ENCODE measurements around the gene C11orf97.
A peak's percentile ranks its signal among the peaks of the same experiment; 100 is the strongest.
"Not testable (repeated sequence)": the region's sequence is repeated elsewhere in the genome, so short reads cannot be mapped to it uniquely, and the experiment has no call there.

Gene C11orf97

DNA sequence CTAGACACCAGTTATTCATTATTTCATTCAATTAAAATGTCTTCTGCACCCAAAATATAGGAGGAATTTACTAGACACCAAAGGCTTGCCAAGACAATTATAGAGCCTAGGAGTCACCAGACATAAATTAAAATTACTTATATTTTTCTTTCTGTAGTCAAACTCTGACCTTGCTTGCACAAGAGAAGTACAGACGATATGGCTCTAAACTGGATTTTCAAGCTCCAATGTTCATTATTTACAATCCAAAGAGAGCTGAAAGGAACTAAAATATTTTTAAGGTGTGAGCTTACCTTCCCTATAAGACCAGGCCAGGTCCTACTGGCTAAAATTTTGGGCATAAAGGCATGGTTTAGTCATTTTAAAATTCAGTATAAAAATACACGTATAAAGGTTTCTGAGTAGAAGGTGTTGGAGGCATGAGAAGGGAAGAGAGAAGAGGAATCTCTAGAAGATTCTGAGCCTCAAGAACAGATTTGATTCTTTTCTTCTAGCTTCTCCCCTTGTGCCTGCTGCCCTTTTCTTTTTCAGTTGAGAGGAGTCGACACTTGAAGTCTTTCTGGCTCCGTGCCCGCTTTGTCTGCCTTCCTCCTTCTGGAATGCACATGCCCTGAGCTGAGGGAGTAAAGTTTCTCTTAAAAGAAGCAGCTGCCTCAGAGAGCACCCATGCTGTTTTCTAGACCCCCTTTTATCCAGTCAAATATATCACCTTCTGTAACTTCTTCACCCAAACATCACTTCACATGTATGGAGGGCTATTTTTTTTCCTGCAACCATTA is 13.5 kb downstream of the C11orf97 start:
- DNase-seq (ENCODE audit: low read depth): no peak

- DNase-seq (ENCODE audit: low read depth): no peak
Measured at GRCh38 chr11:94526645-94527438, 14.6 kb downstream of the C11orf97 start.

DNA sequence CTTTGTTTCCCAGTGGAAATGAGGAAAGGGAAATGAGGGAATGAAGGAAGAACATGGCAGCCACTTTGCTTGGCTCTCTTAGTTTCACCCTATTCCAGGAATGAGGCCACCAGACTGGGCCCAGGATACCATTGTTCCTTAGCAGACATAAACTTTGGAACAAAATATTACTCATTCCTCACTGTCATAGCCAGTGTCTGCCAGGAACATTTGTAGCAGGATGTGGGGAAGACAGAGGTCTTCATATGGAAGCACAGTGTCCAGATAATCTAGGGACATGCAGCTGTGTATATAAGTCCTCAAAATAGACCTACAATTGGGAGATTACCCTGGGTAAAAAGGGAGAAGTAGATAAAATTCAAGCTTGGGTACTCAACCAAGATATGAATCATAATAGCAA is 16.3 kb downstream of the C11orf97 start:
- DNase-seq (ENCODE audit: low read depth): no peak

- DNase-seq (ENCODE audit: low read depth): no peak
Measured at GRCh38 chr11:94532211-94532610, 19.9 kb downstream of the C11orf97 start.

- DNase-seq (ENCODE audit: low read depth): no peak
Measured at GRCh38 chr11:94533206-94533605, 20.9 kb downstream of the C11orf97 start.

DNA sequence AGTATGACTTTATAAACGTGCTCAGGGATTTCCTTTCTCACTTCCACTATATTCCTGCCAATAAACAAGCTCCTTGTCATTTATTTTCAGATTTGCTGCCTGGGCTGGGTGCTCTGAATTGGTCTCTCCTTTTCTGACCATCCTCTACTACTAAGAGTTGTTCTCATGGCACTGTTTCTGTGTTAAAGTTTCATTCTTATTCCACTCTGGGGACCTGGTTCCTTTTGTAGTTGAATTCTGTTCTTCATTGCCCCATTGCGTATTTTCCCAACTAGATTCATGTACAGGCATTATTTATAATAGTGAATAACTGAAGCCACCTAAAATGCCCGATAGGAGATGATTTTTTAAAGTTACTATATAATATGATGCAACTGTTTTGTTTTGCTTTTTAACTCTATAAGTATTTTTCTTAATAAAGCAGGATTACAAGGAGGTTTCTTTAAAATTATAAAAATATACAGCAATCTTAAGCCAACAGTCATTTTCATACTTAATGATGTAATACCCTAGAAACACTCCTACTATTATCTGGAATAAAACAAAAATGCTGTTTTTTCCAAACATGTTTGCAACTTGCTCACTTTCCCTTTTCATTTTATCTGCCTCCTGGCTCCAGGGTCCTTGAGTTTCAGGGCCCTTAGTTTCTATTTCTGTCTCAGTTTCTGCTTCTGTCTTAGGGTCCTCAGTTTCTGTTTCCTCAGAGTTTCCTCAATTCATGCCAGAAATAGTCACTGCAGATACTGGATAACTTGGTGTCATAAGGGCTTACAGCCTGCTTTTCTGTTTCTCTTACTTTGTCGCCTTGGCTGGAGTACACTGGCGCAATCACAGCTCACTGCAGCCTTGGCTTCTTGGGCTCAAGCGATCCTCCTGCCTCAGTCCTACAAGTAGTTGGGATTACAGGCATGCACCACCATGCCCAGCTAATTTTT is 21.7 kb downstream of the C11orf97 start:
- no peak for DNase-seq (ENCODE audit: low read depth)

DNA sequence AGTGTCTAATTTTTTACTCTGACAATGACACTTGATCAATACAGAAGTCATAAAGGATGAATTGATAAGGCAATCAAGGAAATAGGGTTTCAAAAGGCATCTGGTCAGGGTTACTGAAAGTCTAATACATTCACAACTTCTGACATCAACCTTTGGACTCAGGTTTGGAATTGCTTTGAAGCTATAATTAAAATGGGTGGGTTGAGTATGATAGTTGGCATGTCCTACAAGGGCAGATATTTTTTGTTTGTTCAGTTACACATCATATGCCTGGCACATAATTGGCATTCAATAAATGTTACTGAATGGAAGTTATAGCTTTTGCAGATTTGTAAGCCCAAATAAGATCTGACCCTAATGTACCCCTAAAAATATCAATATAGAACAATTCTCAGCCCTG is 24.1 kb downstream of the C11orf97 start:
- DNase-seq (ENCODE audit: low read depth): no peak

- no peak for DNase-seq (ENCODE audit: low read depth)
Measured at GRCh38 chr11:94537031-94537600, 24.9 kb downstream of the C11orf97 start.

DNA sequence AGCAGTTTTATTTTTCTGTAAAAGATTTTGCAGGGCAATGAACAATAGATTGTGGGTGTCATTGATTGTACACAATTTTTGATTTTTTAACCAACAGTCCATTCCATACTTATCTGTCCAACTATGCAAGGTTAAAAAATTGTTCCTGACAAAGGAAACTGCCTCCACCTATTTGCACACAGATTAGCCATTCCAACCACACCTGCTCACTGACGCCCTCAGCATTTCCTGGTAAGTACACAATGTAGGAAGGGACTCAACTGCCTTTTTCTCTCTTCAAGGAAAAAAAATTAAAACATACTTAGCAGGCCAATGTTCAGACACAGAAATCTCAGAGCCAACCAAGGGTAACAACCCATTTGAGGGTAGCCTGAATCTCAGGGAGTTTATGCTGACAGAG is 27.2 kb downstream of the C11orf97 start:
- no peak for DNase-seq (ENCODE audit: low read depth)

- peak; percentile 68 for DNase-seq (ENCODE audit: low read depth)
Measured at GRCh38 chr11:94543695-94544645, 31.7 kb downstream of the C11orf97 start, which contains the start of gene FUT4. FUT4 (plus strand) TSS chr11:94543921; CDS start chr11:94544134, 213 bp downstream.

- DNase-seq (ENCODE audit: low read depth): no peak
Measured at GRCh38 chr11:94544646-94545263, 32.5 kb downstream of the C11orf97 start.

DNA sequence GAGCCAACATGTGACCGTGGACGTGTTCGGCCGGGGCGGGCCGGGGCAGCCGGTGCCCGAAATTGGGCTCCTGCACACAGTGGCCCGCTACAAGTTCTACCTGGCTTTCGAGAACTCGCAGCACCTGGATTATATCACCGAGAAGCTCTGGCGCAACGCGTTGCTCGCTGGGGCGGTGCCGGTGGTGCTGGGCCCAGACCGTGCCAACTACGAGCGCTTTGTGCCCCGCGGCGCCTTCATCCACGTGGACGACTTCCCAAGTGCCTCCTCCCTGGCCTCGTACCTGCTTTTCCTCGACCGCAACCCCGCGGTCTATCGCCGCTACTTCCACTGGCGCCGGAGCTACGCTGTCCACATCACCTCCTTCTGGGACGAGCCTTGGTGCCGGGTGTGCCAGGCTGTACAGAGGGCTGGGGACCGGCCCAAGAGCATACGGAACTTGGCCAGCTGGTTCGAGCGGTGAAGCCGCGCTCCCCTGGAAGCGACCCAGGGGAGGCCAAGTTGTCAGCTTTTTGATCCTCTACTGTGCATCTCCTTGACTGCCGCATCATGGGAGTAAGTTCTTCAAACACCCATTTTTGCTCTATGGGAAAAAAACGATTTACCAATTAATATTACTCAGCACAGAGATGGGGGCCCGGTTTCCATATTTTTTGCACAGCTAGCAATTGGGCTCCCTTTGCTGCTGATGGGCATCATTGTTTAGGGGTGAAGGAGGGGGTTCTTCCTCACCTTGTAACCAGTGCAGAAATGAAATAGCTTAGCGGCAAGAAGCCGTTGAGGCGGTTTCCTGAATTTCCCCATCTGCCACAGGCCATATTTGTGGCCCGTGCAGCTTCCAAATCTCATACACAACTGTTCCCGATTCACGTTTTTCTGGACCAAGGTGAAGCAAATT is 33.3 kb downstream of the C11orf97 start:
- DNase-seq (ENCODE audit: low read depth): no peak

GRCh38 chr11:94546162-94546470 is 33.9 kb downstream of the C11orf97 start:
- no peak for DNase-seq (ENCODE audit: low read depth)

DNA sequence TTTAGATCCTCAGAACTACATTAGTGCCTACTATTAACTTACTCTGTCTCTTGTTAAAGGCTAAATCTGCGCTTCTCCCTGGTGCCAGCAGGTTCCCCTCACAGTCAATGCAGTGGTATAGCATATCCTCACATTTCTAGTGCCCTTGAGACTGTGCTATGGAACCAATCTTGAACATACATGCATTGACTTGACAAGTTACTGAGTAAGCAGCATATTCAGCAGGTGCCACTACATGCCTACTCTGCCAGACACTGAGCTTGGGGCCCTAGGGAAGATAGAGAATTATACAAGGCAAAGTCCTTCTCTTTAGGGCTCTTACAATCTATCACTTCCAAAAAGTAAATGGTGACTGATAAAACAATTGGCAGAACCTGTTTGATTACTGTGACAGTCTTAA is 34.6 kb downstream of the C11orf97 start:
- DNase-seq (ENCODE audit: low read depth): no peak

- no peak for DNase-seq (ENCODE audit: low read depth)
Measured at GRCh38 chr11:94549146-94549545, 36.9 kb downstream of the C11orf97 start.

DNA sequence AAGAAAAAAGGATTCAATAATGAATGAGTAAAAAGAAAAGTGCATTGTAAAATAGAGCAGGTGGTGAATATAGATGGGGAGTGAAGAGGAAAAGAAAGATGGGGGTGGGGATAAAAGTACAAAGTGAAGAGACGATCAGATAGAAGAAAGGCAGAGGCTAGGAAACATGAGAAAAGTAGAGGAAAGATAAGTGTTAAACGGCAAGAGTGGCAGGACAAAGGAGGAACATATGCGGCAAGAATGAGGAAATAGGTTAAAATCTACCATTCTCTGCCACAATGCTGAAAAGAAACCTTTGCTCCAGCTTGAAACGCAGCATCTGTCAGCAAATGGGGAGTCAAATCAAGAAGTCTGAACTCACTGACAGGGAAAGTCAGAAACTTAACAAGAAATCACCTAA is 38.3 kb downstream of the C11orf97 start:
- no peak for DNase-seq (ENCODE audit: low read depth)

DNA sequence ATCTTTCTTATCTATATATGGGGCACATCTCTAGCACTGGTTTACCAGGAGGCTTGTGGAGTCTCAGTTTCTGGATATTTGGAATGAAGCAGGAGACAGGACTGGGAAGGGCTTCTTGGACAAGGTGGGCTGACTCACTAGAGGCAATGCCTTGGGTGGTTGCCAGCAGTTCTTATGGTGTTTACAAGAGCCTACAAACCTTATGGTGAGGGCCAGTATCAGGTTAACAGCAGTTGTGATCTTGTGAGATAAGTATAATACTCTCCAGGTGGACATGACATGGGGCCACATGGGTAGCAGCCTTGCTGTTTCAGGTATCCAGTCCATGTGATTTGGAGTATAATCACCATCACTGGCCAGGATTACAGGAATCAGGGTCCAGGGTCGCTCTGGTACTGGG is 41.7 kb downstream of the C11orf97 start:
- no peak for DNase-seq (ENCODE audit: low read depth)

DNA sequence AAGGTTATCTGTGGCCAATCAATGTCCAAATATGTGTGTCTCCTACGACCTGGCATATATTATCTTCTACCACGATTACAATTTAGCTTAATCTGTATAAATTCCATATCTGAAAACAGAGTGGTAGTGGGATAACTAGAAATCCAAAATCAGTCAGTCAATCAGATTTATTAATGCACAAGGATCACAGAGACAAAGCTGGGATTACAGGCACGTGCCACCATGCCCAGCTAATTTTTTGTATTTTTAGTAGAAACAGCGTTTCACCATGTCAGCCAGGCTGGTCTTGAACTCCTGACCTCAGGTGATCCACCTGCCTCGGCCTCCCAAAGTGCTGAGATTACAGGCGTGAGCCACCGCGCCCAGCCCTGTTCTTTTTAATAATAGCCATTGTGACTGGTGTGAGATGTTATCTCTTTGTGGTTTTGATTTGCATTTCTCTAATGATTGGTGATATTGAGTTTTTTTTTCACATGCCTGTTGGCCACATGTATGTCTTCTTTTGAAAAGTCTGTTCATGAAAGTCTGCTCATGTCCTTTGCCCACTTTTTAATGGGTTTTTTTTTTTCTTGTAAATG is 43.6 kb downstream of the C11orf97 start:
- not testable (repeated sequence) for DNase-seq (ENCODE audit: low read depth)

- no peak for DNase-seq (ENCODE audit: low read depth)
Measured at GRCh38 chr11:94557421-94557820, 45.2 kb downstream of the C11orf97 start.
